Measurements from ENCODE around the gene ST6GALNAC3.

The ST6GALNAC3 gene

GRCh38 chr1:76186554-76187170, 112.1 kb downstream of the ST6GALNAC3 start:
- no peak overlapping the region for H3K4me3 ChIP-seq (ENCODE audit: low read depth, low read length)

GRCh38 chr1:76187436-76187835, 112.9 kb downstream of the ST6GALNAC3 start:
- H3K4me3 ChIP-seq (ENCODE audit: low read depth, low read length), result no peak overlapping the region

GRCh38 chr1:76189310-76189709, 114.8 kb downstream of the ST6GALNAC3 start:
- no peak overlapping the region for H3K4me3 ChIP-seq (ENCODE audit: low read depth, low read length)

GRCh38 chr1:76190749-76191424, 116.3 kb downstream of the ST6GALNAC3 start:
- H3K4me3 ChIP-seq (ENCODE audit: low read depth, low read length), result no peak overlapping the region

- H3K4me3 ChIP-seq (ENCODE audit: low read depth, low read length), result no peak overlapping the region
Observed at GRCh38 chr1:76191561-76191960, 117.0 kb downstream of the ST6GALNAC3 start.

GRCh38 chr1:76198452-76198851, 123.9 kb downstream of the ST6GALNAC3 start:
- H3K4me3 ChIP-seq (ENCODE audit: low read depth, low read length), result no peak overlapping the region

GRCh38 chr1:76202670-76203069, 128.1 kb downstream of the ST6GALNAC3 start:
- H3K4me3 ChIP-seq (ENCODE audit: low read depth, low read length), result no peak overlapping the region

GRCh38 chr1:76203127-76203526, 128.6 kb downstream of the ST6GALNAC3 start:
- H3K4me3 ChIP-seq (ENCODE audit: low read depth, low read length), result no peak overlapping the region

GRCh38 chr1:76209238-76209637, 134.7 kb downstream of the ST6GALNAC3 start:
- no peak overlapping the region for H3K4me3 ChIP-seq (ENCODE audit: low read depth, low read length)

GRCh38 chr1:76209648-76210047, 135.1 kb downstream of the ST6GALNAC3 start:
- H3K4me3 ChIP-seq (ENCODE audit: low read depth, low read length), result no peak overlapping the region

- H3K4me3 ChIP-seq (ENCODE audit: low read depth, low read length), result no peak overlapping the region
Observed at GRCh38 chr1:76210160-76210559, 135.6 kb downstream of the ST6GALNAC3 start.

- H3K4me3 ChIP-seq (ENCODE audit: low read depth, low read length), result no peak overlapping the region
Observed at GRCh38 chr1:76218888-76219287, 144.3 kb downstream of the ST6GALNAC3 start.

- H3K4me3 ChIP-seq (ENCODE audit: low read depth, low read length), result no peak overlapping the region
Observed at GRCh38 chr1:76219366-76219818, 144.8 kb downstream of the ST6GALNAC3 start.

GRCh38 chr1:76224752-76225151, 150.2 kb downstream of the ST6GALNAC3 start:
- H3K4me3 ChIP-seq (ENCODE audit: low read depth, low read length), result no peak overlapping the region

- no peak overlapping the region for H3K4me3 ChIP-seq (ENCODE audit: low read depth, low read length)
Observed at GRCh38 chr1:76225526-76225925, 151.0 kb downstream of the ST6GALNAC3 start.

- H3K4me3 ChIP-seq (ENCODE audit: low read depth, low read length), result no peak overlapping the region
Observed at GRCh38 chr1:76227621-76228020, 153.1 kb downstream of the ST6GALNAC3 start.

- no peak overlapping the region for H3K4me3 ChIP-seq (ENCODE audit: low read depth, low read length)
Observed at GRCh38 chr1:76229279-76230005, 154.9 kb downstream of the ST6GALNAC3 start.

GRCh38 chr1:76230842-76231281, 156.3 kb downstream of the ST6GALNAC3 start:
- H3K4me3 ChIP-seq (ENCODE audit: low read depth, low read length), result no peak overlapping the region

- no peak overlapping the region for H3K4me3 ChIP-seq (ENCODE audit: low read depth, low read length)
Observed at GRCh38 chr1:76231320-76231719, 156.8 kb downstream of the ST6GALNAC3 start.

- no peak overlapping the region for H3K4me3 ChIP-seq (ENCODE audit: low read depth, low read length)
Observed at GRCh38 chr1:76232666-76233065, 158.1 kb downstream of the ST6GALNAC3 start.

- H3K4me3 ChIP-seq (ENCODE audit: low read depth, low read length), result no peak overlapping the region
Observed at GRCh38 chr1:76234061-76234460, 159.5 kb downstream of the ST6GALNAC3 start.

GRCh38 chr1:76237211-76237610, 162.7 kb downstream of the ST6GALNAC3 start:
- H3K4me3 ChIP-seq (ENCODE audit: low read depth, low read length), result no peak overlapping the region

Data from iPS-11a (cell line).